OCI-LY7 (cell line): Measurements from ENCODE around the gene MAP1LC3B.

Experiments used
- CTCF ChIP-seq: fragments of 200-600 bp; sonication (generic); conservative IDR thresholded peaks from 2 replicates; pipeline ENCODE4 v1.5.1; 2014; ENCODE audit warnings: mild to moderate bottlenecking, antibody characterized with exemption, low read length, moderate library complexity, mixed read lengths
- EZH2phosphoT487 ChIP-seq: fragments of 200-600 bp; sonication (generic); IDR thresholded peaks from 2 replicates; pipeline ENCODE4 v1.6.1; 2018; ENCODE audit warnings: low read depth, borderline replicate concordance, mild to moderate bottlenecking, mixed run types, antibody characterized with exemption, low read length, moderate library complexity, mixed read lengths

DNA sequence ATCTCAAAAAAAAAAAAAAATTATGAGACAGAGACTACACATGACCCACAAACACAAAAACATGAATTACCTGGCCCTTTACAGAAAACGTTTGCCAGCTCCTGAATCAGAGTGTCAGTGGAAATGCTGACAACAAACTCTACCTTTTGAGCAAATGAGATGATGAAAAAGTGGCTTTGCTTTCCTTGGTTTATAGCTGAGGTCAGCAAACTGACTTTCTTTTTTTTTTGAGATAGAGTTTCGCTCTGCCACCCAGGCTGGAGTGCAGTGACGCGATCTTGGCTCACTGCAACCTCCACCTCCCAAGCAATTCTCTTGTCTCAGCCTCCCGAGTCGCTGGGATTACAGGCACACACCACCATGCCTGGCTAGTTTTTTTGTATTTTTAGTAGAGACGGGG is 54.3 kb downstream of the MAP1LC3B start:
- TF ChIP-seq CTCF (no peak), EZH2phosphoT487 (no peak)
